Stimulated activated CD8-positive, alpha-beta memory T cell treated with anti-CD3 and anti-CD28 coated beads, Interleukin-2, amount 100 ng/mL, for 1 hour (primary cell): ENCODE measurements around the gene SMCR8.
"Not testable (repeated sequence)": the region's sequence is repeated elsewhere in the genome, so short reads cannot be mapped to it uniquely, and the experiment has no call there.

Experiments used
- DNase-seq, 2 donors: peaks; one replicate each; pipeline ENCODE4 v3.0.0-alpha.2; 2020; ENCODE audit warnings: low read depth in 2 of 2

SMCR8 gene

DNA sequence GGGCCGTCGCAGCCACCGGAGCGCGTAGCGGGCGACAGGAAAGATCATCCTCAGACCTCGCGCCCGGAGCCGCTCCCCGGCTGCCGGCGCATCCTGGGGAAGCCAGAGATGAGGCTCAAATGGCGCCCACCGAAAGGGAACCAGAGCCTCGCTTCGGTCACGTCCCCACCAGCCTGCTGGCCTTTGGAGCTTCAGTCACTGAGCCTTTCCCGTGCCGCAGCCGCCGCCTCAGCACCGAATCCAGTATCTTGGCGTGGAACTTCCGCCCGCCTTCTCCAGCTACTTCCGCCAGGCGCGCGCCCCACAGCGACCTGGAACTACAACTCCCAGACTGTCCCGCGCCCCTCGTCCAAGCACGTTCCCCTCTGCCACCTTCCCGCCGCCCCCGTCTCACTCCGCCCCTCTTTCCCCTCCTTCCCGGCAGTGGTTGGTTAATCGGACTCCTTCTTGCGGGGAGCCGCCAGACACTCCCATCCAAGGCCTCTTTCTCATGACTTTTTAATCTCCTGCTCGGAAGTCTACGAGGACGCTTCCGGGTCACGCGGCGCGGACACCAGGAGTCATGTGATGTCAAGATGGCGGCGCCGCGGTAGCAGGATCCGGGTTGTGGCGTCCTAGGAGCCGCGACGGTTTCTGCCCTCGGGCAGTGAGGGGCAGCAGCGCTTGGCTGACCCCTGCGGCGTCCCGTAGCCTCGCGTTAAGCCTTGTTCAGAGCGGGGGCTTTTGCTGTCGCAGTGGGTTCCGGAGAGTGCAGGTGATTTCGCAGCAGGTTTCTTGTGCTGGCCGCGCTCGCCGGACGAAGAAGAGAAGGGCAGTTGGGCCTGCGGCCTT is at the start of gene SMCR8, which contains the start of gene TOP3A:
Gene SMCR8, plus strand, starts transcription at position 563 of the 831 bp plus-strand sequence. CDS start 497 bp downstream, outside the sequence.
Gene TOP3A, minus strand, starts transcription at position 264 of the 831 bp plus-strand sequence. Its CDS starts 216 bp downstream, at position 48.
- DNase-seq: peak; percentile 94 to 95

DNA sequence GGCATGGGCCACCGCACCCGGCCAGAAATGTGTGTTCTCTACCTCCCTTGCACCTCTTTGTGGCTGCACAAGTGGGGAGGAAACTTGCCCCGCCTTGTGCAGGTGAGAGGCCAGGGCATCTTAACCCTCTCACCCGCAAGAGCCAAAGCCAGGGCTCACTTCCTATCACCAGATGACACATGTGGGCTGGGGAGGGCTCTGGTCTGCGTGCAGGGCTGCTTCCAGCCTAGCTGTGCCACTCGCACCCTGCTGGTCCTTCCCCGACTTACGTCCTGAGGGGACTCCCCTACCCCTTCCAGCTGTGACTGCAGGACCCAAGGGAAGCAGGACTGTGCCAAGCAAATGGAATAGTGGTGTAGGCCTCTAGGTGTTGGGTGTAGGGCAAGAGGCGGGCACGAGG is 47.7 kb upstream of the SMCR8 start:
- DNase-seq: no peak

DNA sequence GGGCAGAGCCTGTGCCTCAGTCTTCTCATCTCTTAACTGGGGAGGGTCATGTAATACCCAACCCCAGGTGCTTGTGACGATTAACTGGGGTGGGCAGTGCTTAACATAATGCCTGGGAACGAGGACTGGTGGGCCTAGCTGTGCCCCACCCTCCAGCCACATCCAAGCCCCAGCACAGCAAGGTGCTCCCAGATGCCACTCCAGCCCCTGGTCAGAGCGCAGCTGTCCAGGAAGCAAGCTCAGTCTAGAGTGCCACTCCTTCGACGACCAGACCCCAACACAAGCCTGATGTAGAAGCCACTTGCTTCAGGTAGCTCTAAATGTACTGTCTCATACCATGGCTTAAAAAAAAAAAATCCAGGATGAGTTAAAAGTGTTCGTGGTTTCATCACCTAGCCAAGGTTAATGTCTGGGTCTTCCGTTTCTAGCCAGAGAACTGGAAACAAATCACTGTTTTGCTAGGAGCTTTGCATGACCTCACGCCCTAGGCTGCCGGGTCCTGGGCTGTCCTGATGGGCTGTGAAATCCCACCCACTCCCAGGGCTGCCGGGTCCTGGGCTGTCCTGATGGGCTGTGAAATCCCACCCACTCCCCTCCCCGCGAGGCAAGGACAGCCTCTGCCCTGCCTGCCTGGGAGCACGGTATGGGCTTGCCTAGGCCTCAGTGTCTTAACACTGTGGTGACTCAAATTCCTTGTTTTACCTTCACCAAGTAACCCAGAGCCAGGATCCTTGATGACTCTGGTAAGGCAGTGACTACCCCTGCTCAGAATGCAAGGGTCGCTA is 47.0 kb upstream of the SMCR8 start:
- DNase-seq: no peak

GRCh38 chr17:18270046-18270931 is 44.8 kb upstream of the SMCR8 start:
- DNase-seq: no peak

GRCh38 chr17:18277076-18277475 is 38.0 kb upstream of the SMCR8 start:
- no peak for DNase-seq

GRCh38 chr17:18278867-18279266 is 36.2 kb upstream of the SMCR8 start:
- DNase-seq: no peak

- DNase-seq: no peak
These were observed 34.8 kb upstream of the SMCR8 start for GRCh38 chr17:18280249-18280648.

- no peak for DNase-seq
These were observed 34.2 kb upstream of the SMCR8 start for GRCh38 chr17:18280766-18281371.

GRCh38 chr17:18281788-18282187 is 33.3 kb upstream of the SMCR8 start:
- no peak for DNase-seq

GRCh38 chr17:18285296-18285695 is 29.8 kb upstream of the SMCR8 start:
- no peak for DNase-seq

DNA sequence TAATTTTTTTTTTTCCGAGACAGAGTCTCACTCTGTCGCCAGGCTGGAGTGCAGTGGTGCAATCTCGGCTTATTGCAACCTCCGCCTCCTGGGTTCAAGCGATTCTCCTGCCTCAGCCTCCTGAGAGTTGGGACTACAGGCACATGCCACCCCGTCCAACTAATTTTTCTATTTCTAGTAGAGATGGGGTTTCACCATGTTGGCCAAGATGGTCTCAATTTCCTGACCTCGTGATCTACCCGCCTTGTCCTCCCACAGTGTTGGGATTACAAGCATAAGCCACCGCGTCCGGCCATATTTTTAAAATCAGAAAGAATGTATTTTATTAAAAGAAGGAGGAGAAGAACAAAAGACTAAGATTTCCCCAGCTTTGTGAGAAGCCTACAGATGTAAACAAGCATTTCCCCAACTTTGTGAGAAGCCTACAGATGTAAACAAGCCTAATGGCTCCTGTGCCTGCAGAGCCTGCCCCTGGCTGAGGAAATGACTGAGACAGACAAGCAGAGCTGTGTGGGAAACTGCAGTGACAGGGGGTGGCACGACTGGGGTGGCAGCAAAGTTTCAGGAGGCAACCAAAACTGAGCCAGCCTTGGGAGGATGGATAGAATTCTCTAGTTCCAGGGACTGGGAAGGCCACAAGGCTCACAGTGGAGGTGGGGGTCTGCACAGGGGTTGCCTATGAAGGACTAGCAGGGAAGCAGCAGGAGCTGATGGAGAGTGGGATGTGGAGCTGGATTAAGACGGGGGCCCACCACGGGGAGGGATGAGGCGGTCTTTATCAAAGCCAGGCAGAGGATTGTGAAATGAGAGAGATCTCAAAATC is 23.2 kb upstream of the SMCR8 start:
- no peak for DNase-seq

DNA sequence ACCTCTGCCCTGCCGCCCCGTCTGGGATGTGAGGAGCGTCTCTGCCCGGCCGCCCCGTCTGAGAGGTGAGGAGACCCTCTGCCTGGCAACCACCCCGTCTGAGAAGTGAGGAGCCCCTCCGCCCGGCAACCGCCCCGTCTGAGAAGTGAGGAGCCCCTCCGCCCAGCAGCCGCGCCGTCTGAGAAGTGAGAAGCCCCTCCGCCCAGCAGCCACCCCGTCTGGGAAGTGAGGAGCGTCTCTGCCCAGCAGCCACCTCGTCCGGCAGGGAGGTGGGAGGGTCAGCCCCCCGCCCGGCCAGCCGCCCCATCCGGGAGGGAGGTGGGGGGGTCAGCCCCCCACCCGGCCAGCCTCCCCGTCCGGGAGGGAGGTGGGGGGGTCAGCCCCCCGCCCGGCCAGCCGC is 17.0 kb upstream of the SMCR8 start:
- not testable (repeated sequence) for DNase-seq

DNA sequence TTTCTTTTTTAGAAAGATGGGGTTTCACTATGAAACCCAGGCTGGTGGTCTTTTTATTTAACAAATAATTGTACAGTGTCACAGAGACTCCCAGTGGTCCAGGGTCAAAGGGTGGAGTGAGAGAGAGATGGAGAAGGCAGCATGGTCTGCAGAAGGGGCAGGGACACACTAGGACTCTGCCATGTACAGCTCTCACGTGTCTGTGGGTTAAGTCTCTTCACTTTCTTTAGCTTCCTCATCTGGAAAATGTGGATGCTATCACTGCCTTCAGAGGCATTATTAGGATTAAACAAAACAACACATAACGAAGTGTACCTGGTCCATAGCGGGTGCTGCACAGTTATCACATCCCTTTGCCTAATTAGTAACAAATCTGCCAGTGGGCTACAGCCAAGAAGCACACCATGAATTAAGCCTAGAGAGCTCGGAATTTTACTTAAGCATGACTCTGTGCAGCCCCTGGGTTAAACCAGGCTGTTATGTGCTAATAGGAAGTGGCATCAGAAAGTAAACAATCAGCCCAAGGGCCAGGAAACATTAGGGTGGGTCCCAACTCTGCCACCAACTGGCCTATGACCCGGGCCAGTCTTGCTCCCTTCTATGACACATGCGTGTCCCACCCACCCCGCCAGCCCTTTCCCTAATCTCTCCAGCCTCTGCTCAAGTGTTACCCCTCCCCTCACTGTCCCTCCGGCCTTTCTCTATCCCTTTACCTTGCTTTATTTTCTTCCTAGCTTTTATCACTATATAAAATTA is 14.2 kb upstream of the SMCR8 start:
- DNase-seq: no peak

GRCh38 chr17:18303206-18303605 is 11.9 kb upstream of the SMCR8 start:
- not testable (repeated sequence) for DNase-seq

- no peak for DNase-seq
These were observed 5.9 kb upstream of the SMCR8 start for GRCh38 chr17:18309202-18309601.

- DNase-seq: no peak
These were observed 898 bp upstream of the SMCR8 start for GRCh38 chr17:18314059-18314730.

DNA sequence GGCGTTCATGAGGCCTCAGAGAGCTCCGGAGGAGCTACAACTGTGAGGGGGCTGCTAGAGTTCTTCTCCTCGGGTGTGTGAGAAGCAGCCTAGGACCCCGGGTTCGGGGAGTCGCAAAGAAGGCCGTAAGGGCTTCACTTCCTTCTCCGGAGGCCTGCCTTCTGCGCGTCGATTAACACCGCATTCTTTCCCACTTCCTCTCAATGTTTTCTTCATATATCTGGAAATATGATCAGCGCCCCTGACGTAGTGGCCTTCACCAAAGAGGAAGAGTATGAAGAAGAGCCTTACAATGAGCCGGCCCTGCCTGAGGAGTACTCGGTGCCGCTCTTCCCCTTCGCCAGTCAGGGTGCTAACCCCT is 449 bp downstream of the SMCR8 start:
- DNase-seq: no peak

GRCh38 chr17:18315961-18316360 is 868 bp downstream of the SMCR8 start:
- DNase-seq: no peak

- DNase-seq: no peak
These were observed 3.0 kb downstream of the SMCR8 start for GRCh38 chr17:18318117-18318516.
